T-cell (primary cell): Measurements from ENCODE around the gene SLC39A10. TPM values are rescaled to one million over a fixed set of nuclear protein-coding genes. Genes with fewer than 3 reads are reported as not detected.

Source experiments
- ATAC-seq, 4 experiments: fragments of 200-7000 bp in 3 of 4; fragments of 150-1000 bp in 1 of 4; cut with Tn5 transposase; replicated peaks in 1 of 4; 1 replicate in 3 of 4; 2 replicates in 1 of 4; pipeline ENCODE4 v1.10.0; 2021; ENCODE audit warnings: moderate library complexity in 3 of 4, mild to moderate bottlenecking in 2 of 4, moderate number of reproducible peaks in 1 of 4
- CTCF ChIA-PET, 2 donors: fragments of 300-600 bp; sonication (Branson Sonifier 250); formaldehyde crosslinking; loops; one replicate each; lab custom pipeline; 2022; ENCODE audit warnings: antibody characterized with exemption in 2 of 2; lab: Charles Lee
- POLR2A ChIA-PET, 2 donors: fragments of 300-600 bp; sonication (Branson Sonifier 250); formaldehyde crosslinking; loops; one replicate each; lab custom pipeline; 2022; ENCODE audit warnings: antibody characterized with exemption in 2 of 2; lab: Charles Lee
- DNase-seq, 35 experiments: peaks; one replicate each; pipeline versions ENCODE4 v3.0.0 to v3.0.0-alpha.2; 2013 to 2023
- H3K27ac ChIP-seq: one replicate; pipeline ENCODE4 v1.5.1; 2013; ENCODE audit warnings: low read length
- H3K27me3 ChIP-seq, 2 experiments: replicated peaks in 1 of 2; 1 replicate in 1 of 2; 2 replicates in 1 of 2; pipeline versions ENCODE4 v1.6.1 to v1.7.0; 2013; ENCODE audit warnings: low read length in 1 of 2, mixed read lengths in 1 of 2; ENCODE audit not compliant: control insufficient read depth in 2 of 2, insufficient read depth in 2 of 2; ENCODE audit errors: extremely low read depth in 1 of 2
- H3K36me3 ChIP-seq, 2 donors: 1 replicate in 1 of 2; 2 replicates in 1 of 2; pipeline versions ENCODE4 v1.6.1 to v1.7.0; 2013; ENCODE audit warnings: low read length in 1 of 2; ENCODE audit not compliant: control insufficient read depth in 2 of 2, insufficient read depth in 1 of 2; ENCODE audit errors: extremely low read depth in 1 of 2
- H3K4me1 ChIP-seq, 2 experiments: 1 replicate in 1 of 2; 2 replicates in 1 of 2; pipeline versions ENCODE4 v1.6.1 to v1.7.0; 2013; ENCODE audit warnings: low read length in 2 of 2, mixed read lengths in 1 of 2; ENCODE audit not compliant: insufficient read depth in 2 of 2, control insufficient read depth in 1 of 2; ENCODE audit errors: extremely low read depth in 1 of 2
- H3K4me3 ChIP-seq, 2 donors: 1 replicate in 1 of 2; 2 replicates in 1 of 2; pipeline versions ENCODE4 v1.5.1 to v1.7.0; 2013; ENCODE audit warnings: mild to moderate bottlenecking in 2 of 2, low read length in 1 of 2, moderate library complexity in 1 of 2; ENCODE audit not compliant: control insufficient read depth in 1 of 2; ENCODE audit errors: extremely low read depth in 1 of 2
- H3K9me3 ChIP-seq: 2 replicates; pipeline ENCODE4 v1.7.0; 2013
- H3K27ac Mint-ChIP-seq, 2 donors: one replicate each; pipeline ENCODE4 v1.8.0; 2020 to 2021; ENCODE audit warnings: mild to moderate bottlenecking in 2 of 2, mixed read lengths in 2 of 2
- H3K27me3 Mint-ChIP-seq, 2 donors: one replicate each; pipeline ENCODE4 v1.8.0; 2021 to 2022; ENCODE audit warnings: mixed read lengths in 2 of 2
- H3K36me3 Mint-ChIP-seq: one replicate; pipeline ENCODE4 v1.8.0; 2021; ENCODE audit warnings: mixed read lengths
- H3K4me1 Mint-ChIP-seq, 3 donors: one replicate each; pipeline ENCODE4 v1.8.0; 2020 to 2022; ENCODE audit warnings: mixed read lengths in 3 of 3, mild to moderate bottlenecking in 1 of 3
- H3K4me3 Mint-ChIP-seq, 3 donors: one replicate each; pipeline ENCODE4 v1.8.0; 2020 to 2022; ENCODE audit warnings: mild to moderate bottlenecking in 3 of 3, mixed read lengths in 3 of 3, moderate library complexity in 3 of 3
- H3K9me3 Mint-ChIP-seq, 3 donors: one replicate each; pipeline ENCODE4 v1.8.0; 2020 to 2022; ENCODE audit warnings: mixed read lengths in 3 of 3
- WGBS: methylation state at CpG from one replicate; pipeline ENCODE4 v1.1.5; 2013; ENCODE audit warnings: missing lambda C conversion rate; ENCODE audit not compliant: insufficient coverage; 5-methylcytosine and 5-hydroxymethylcytosine counted together
- total RNA-seq, 35 experiments: library from RNA in 6 of 35; stranded (reverse) in 6 of 35; fragments of 120-200 nt in 1 of 35; gene quantifications; one replicate each; pipeline versions ENCODE4 v1.2.1 to v1.2.4 and lab custom pipeline; 2013 to 2026

The SLC39A10 gene
- total RNA-seq, 5 donors from 2014 or later (not counting 1 experiment from before 2014, with no cell fraction given), result 49.8 to 81.7 (median 79.5) TPM

GRCh38 chr2:195766691-195767090, 109.7 kb downstream of the SLC39A10 start:
- Histone ChIP-seq H3K36me3 (no peaks in the 10 kb centered on the region), H3K4me1 (no peaks in the 10 kb centered on the region), H3K27ac (no peak overlapping the region), H3K27me3 (no peaks in the 10 kb centered on the region), H3K4me3 (no peak overlapping the region), H3K9me3 (no peaks in the 10 kb centered on the region)
- ATAC-seq (no peak), DNase-seq (no peak)
- CTCF ChIA-PET, result no interaction called here
- WGBS, result no CpG with 5 or more reads among the region's 1 CpG
- H3K36me3 Mint-ChIP-seq, result no peaks in the 10 kb centered on the region
- H3K27ac Mint-ChIP-seq, result no peak overlapping the region
- H3K4me1 Mint-ChIP-seq, result no peaks in the 10 kb centered on the region
- no peak overlapping the region for H3K4me3 Mint-ChIP-seq
- no peaks in the 10 kb centered on the region for H3K27me3 Mint-ChIP-seq
- H3K9me3 Mint-ChIP-seq, result peaks cover 21 to 45% (median 25%) of the 10 kb centered on the region in 3 donors
- POLR2A ChIA-PET, result no interaction called here

GRCh38 chr2:195768431-195768830, 111.4 kb downstream of the SLC39A10 start:
- no CpG with 5 or more reads among the region's 2 CpGs for WGBS
- Histone ChIP-seq H3K4me3 (no peak overlapping the region), H3K27me3 (no peaks in the 10 kb centered on the region), H3K27ac (no peak overlapping the region), H3K9me3 (no peaks in the 10 kb centered on the region), H3K36me3 (no peaks in the 10 kb centered on the region), H3K4me1 (no peaks in the 10 kb centered on the region)
- Mint-ChIP-seq H3K27me3 (no peaks in the 10 kb centered on the region), H3K4me1 (no peaks in the 10 kb centered on the region), H3K27ac (no peak overlapping the region), H3K4me3 (no peak overlapping the region), H3K36me3 (no peaks in the 10 kb centered on the region), H3K9me3 (peaks cover 11 to 29% (median 16%) of the 10 kb centered on the region in 3 donors)
- DNase-seq (no peak), ATAC-seq (no peak)
- CTCF ChIA-PET, result no interaction called here
- POLR2A ChIA-PET, result no interaction called here

- DNase-seq (no peak), ATAC-seq (no peak)
- Histone ChIP-seq H3K36me3 (no peaks in the 10 kb centered on the region), H3K4me1 (no peaks in the 10 kb centered on the region), H3K9me3 (no peaks in the 10 kb centered on the region), H3K4me3 (no peak overlapping the region), H3K27me3 (no peaks in the 10 kb centered on the region), H3K27ac (no peak overlapping the region)
- Mint-ChIP-seq H3K27ac (no peak overlapping the region), H3K4me1 (no peaks in the 10 kb centered on the region), H3K4me3 (no peak overlapping the region), H3K27me3 (no peaks in the 10 kb centered on the region), H3K36me3 (no peaks in the 10 kb centered on the region), H3K9me3 (peaks cover 8 to 16% (median 9%) of the 10 kb centered on the region in 3 donors)
- ChIA-PET POLR2A (no interaction called here), CTCF (interaction anchor here in 1 of 2 donors (0.5 kb wide), 1 partner anchor 93 kb away, joined by 4 read pairs; no protein-coding TSS in a partner anchor)
These were observed 112.9 kb downstream of the SLC39A10 start for GRCh38 chr2:195769975-195770374.

GRCh38 chr2:195779491-195779890, 122.5 kb downstream of the SLC39A10 start:
- ATAC-seq, result no peak
- ChIA-PET CTCF (no interaction called here), POLR2A (no interaction called here)
- Mint-ChIP-seq H3K27ac (no peak overlapping the region), H3K4me1 (no peaks in the 10 kb centered on the region), H3K27me3 (no peaks in the 10 kb centered on the region), H3K36me3 (no peaks in the 10 kb centered on the region), H3K9me3 (no peaks in the 10 kb centered on the region), H3K4me3 (no peak overlapping the region)
- no peak overlapping the region for H3K4me3 ChIP-seq
- WGBS, result no CpG with 5 or more reads among the region's 2 CpGs
- H3K4me1 ChIP-seq, result no peaks in the 10 kb centered on the region
- H3K27ac ChIP-seq, result no peak overlapping the region
- no peak for DNase-seq
- H3K9me3 ChIP-seq, result no peaks in the 10 kb centered on the region
- H3K36me3 ChIP-seq, result no peaks in the 10 kb centered on the region
- H3K27me3 ChIP-seq, result no peaks in the 10 kb centered on the region

GRCh38 chr2:195782156-195782555, 125.1 kb downstream of the SLC39A10 start:
- CTCF ChIA-PET, result no interaction called here
- POLR2A ChIA-PET, result no interaction called here

More at GRCh38 chr2:195782156-195782555, 125.1 kb downstream of the SLC39A10 start:
- no peak overlapping the region for H3K4me3 ChIP-seq
- no CpG with 5 or more reads among the region's 2 CpGs for WGBS
- DNase-seq (no peak), ATAC-seq (no peak)
- Mint-ChIP-seq H3K27ac (no peak overlapping the region), H3K4me3 (no peak overlapping the region), H3K4me1 (no peaks in the 10 kb centered on the region), H3K27me3 (peaks cover 3 to 5% of the 10 kb centered on the region in 2 donors), H3K9me3 (peaks cover 0 to under 1% (median under 1%) of the 10 kb centered on the region in 3 donors), H3K36me3 (peaks cover under 1% of the 10 kb centered on the region)
- no peak overlapping the region for H3K27ac ChIP-seq
- H3K9me3 ChIP-seq, result no peaks in the 10 kb centered on the region
- no peaks in the 10 kb centered on the region for H3K36me3 ChIP-seq
- no peaks in the 10 kb centered on the region for H3K27me3 ChIP-seq
- H3K4me1 ChIP-seq, result no peaks in the 10 kb centered on the region
